RWPE2 (cell line): Measurements from ENCODE around the gene PLPP4.

Source experiments
- ATAC-seq: fragments of 200-7000 bp; cut with Tn5 transposase; 3 replicates; pipeline ENCODE4 v1.9.1; 2021; ENCODE audit warnings: low read depth
- DNase-seq: peaks from one replicate; pipeline ENCODE4 v3.0.0-alpha.2; 2020; ENCODE audit warnings: low spot score
- H3K27ac ChIP-seq: fragments of 450-650 bp; 2 replicates; pipeline ENCODE4 v1.5.1; 2017; ENCODE audit warnings: mild to moderate bottlenecking; ENCODE audit not compliant: poor library complexity, severe bottlenecking
- H3K27me3 ChIP-seq: fragments of 250-450 bp; sonication (Bioruptor Pico); 2 replicates; pipeline ENCODE4 v1.5.1; 2021; ENCODE audit warnings: mild to moderate bottlenecking, moderate library complexity; ENCODE audit not compliant: insufficient read depth, poor library complexity, severe bottlenecking
- H3K36me3 ChIP-seq: fragments of 250-450 bp; sonication (Bioruptor Pico); 2 replicates; pipeline ENCODE4 v1.5.1; 2020; ENCODE audit warnings: low read depth, mild to moderate bottlenecking, moderate library complexity
- H3K4me1 ChIP-seq: fragments of 250-450 bp; sonication (Bioruptor Pico); 2 replicates; pipeline ENCODE4 v1.5.1; 2021; ENCODE audit warnings: mild to moderate bottlenecking, moderate library complexity; ENCODE audit not compliant: insufficient read depth, poor library complexity, severe bottlenecking
- H3K4me3 ChIP-seq: fragments of 250-450 bp; sonication (Bioruptor Pico); 2 replicates; pipeline ENCODE4 v1.5.1; 2021; ENCODE audit warnings: mild to moderate bottlenecking, moderate library complexity; ENCODE audit not compliant: severe bottlenecking
- H3K9me3 ChIP-seq: fragments of 250-450 bp; sonication (Bioruptor Pico); 2 replicates; pipeline ENCODE4 v1.5.1; 2021; ENCODE audit warnings: mild to moderate bottlenecking, moderate library complexity; ENCODE audit not compliant: severe bottlenecking
- TF ChIP-seq, protein P1 (sequence below): fragments of 450-650 bp; IDR thresholded peaks from one replicate; pipeline ENCODE4 v1.5.1; 2017; ENCODE audit warnings: mild to moderate bottlenecking, moderate library complexity; ENCODE audit not compliant: poor library complexity, severe bottlenecking

Gene PLPP4

GRCh38 chr10:120628197-120628596 lies 171.2 kb downstream of the PLPP4 start:
- Histone ChIP-seq H3K4me1 (no peaks in the 10 kb centered on the region), H3K27ac (no peak overlapping the region), H3K36me3 (no peaks in the 10 kb centered on the region), H3K4me3 (no peak overlapping the region), H3K9me3 (no peaks in the 10 kb centered on the region), H3K27me3 (no peaks in the 10 kb centered on the region)
- ATAC-seq (no peak), DNase-seq (no peak)
- TF ChIP-seq, protein P1, sequence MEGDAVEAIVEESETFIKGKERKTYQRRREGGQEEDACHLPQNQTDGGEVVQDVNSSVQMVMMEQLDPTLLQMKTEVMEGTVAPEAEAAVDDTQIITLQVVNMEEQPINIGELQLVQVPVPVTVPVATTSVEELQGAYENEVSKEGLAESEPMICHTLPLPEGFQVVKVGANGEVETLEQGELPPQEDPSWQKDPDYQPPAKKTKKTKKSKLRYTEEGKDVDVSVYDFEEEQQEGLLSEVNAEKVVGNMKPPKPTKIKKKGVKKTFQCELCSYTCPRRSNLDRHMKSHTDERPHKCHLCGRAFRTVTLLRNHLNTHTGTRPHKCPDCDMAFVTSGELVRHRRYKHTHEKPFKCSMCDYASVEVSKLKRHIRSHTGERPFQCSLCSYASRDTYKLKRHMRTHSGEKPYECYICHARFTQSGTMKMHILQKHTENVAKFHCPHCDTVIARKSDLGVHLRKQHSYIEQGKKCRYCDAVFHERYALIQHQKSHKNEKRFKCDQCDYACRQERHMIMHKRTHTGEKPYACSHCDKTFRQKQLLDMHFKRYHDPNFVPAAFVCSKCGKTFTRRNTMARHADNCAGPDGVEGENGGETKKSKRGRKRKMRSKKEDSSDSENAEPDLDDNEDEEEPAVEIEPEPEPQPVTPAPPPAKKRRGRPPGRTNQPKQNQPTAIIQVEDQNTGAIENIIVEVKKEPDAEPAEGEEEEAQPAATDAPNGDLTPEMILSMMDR = no peak

DNA sequence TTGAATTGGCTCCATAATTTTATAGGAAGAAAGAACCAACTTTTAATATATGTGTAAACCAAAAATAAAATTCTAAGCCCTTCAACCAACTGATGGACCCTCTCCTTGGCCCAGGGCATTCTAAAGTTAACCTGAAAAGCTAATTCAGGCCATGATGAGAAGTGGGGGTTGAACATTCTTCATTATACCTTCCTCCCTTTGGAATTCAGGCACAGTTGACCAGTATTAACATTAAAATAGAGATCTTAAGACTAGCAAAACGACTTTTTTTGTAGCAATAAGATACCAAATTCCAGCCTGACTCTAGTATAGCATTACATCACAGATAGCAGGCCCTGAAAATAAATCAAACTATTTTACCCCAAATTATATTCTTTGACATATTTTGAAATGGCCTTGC lies 173.2 kb downstream of the PLPP4 start:
- DNase-seq = no peak
- TF ChIP-seq, protein P1 = no peak

GRCh38 chr10:120632047-120632446 lies 175.0 kb downstream of the PLPP4 start:
- no peaks in the 10 kb centered on the region for H3K9me3 ChIP-seq
- H3K27ac ChIP-seq = no peak overlapping the region
- DNase-seq (no peak), ATAC-seq (no peak)
- no peak overlapping the region for H3K4me3 ChIP-seq
- no peaks in the 10 kb centered on the region for H3K36me3 ChIP-seq
- H3K27me3 ChIP-seq = no peaks in the 10 kb centered on the region
- TF ChIP-seq, protein P1 = no peak
- no peaks in the 10 kb centered on the region for H3K4me1 ChIP-seq

More for the DNA sequence above, 173.2 kb downstream of the PLPP4 start:
- no peak for ATAC-seq
- Histone ChIP-seq H3K27ac (no peak overlapping the region), H3K27me3 (no peaks in the 10 kb centered on the region), H3K4me1 (no peaks in the 10 kb centered on the region), H3K4me3 (no peak overlapping the region), H3K9me3 (no peaks in the 10 kb centered on the region), H3K36me3 (no peaks in the 10 kb centered on the region)

DNA sequence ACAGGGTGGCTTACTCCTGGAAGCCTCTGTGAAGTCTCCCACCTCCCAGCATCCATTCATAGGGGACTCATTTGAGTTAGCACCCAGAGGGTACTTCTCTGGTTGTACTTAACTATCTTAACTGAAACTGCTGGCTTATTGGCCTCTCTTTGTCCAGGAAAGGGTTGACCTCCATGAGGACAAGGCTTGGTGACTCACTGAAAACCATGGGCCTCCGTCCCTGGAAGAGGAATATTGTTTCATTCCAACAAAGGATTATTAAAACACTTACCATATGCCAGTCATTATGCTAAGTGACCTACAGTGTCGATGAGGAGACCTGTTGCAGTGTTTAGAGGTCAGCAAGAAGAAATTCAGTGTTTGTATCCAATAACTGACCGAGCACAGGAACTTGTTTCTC lies 175.9 kb downstream of the PLPP4 start:
- DNase-seq = no peak
- H3K9me3 ChIP-seq = no peaks in the 10 kb centered on the region
- H3K4me1 ChIP-seq = no peaks in the 10 kb centered on the region
- H3K36me3 ChIP-seq = no peaks in the 10 kb centered on the region
- ATAC-seq = no peak
- TF ChIP-seq, protein P1 = no peak
- no peak overlapping the region for H3K27ac ChIP-seq
- H3K27me3 ChIP-seq = no peaks in the 10 kb centered on the region
- no peak overlapping the region for H3K4me3 ChIP-seq

- Histone ChIP-seq H3K36me3 (no peaks in the 10 kb centered on the region), H3K27ac (no peak overlapping the region), H3K9me3 (no peaks in the 10 kb centered on the region), H3K4me1 (no peaks in the 10 kb centered on the region), H3K4me3 (no peak overlapping the region), H3K27me3 (no peaks in the 10 kb centered on the region)
- no peak for ATAC-seq
- TF ChIP-seq, protein P1 = no peak
- DNase-seq = no peak
Measured at GRCh38 chr10:120634659-120635058, 177.6 kb downstream of the PLPP4 start.
